ENCODE data around the gene WIPF1.

- TF ChIP-seq, protein P1, sequence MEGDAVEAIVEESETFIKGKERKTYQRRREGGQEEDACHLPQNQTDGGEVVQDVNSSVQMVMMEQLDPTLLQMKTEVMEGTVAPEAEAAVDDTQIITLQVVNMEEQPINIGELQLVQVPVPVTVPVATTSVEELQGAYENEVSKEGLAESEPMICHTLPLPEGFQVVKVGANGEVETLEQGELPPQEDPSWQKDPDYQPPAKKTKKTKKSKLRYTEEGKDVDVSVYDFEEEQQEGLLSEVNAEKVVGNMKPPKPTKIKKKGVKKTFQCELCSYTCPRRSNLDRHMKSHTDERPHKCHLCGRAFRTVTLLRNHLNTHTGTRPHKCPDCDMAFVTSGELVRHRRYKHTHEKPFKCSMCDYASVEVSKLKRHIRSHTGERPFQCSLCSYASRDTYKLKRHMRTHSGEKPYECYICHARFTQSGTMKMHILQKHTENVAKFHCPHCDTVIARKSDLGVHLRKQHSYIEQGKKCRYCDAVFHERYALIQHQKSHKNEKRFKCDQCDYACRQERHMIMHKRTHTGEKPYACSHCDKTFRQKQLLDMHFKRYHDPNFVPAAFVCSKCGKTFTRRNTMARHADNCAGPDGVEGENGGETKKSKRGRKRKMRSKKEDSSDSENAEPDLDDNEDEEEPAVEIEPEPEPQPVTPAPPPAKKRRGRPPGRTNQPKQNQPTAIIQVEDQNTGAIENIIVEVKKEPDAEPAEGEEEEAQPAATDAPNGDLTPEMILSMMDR (IDR thresholded peaks at IDR 0.05; ENCODE audit: extremely low read depth in 1 of 2, insufficient read depth in 1 of 2, low read depth in 1 of 2, low read length in 2 of 2), result no peak
- no peak for TF ChIP-seq POLR2A (IDR thresholded peaks at IDR 0.05; ENCODE audit: low read depth, low read length)
- no peak for TF ChIP-seq MYC (IDR thresholded peaks at IDR 0.05; ENCODE audit: low read depth, low read length)
These were observed 46.8 kb upstream of the WIPF1 start for GRCh38 chr2:174644406-174644805.

All from endothelial cell of umbilical vein (primary cell).